Right kidney (tissue), 9 donors: ENCODE data around the gene JMJD4.

Experiments used
- DNase-seq: peaks from one replicate; pipeline ENCODE4 v3.0.0-alpha.2; 2016
- long read RNA-seq, 8 donors: transcript quantifications; one replicate each; lab custom pipeline, GENCODE V29; 2026

The JMJD4 gene
- long read RNA-seq, donor 1, partial matches to known transcripts: 0 of 7 reads
- long read RNA-seq, donor 1, other reads (novel, unspliced or antisense): 0 of 7 reads
- long read RNA-seq, donor 2, partial matches to known transcripts: 0 of 2 reads
- long read RNA-seq, donor 2, other reads (novel, unspliced or antisense): 0 of 2 reads
- long read RNA-seq, donor 3, partial matches to known transcripts: 0 of 3 reads
- long read RNA-seq, donor 3, other reads (novel, unspliced or antisense): 0 of 3 reads
- long read RNA-seq, donor 4, partial matches to known transcripts: 0 of 5 reads
- long read RNA-seq, donor 4, other reads (novel, unspliced or antisense): 0 of 5 reads
- long read RNA-seq, donor 5, transcript JMJD4-201 (6 exons, 2,595 nt): major isoform, 6 of 64 reads
- long read RNA-seq, donor 5, partial matches to known transcripts: 51 of 64 reads
- long read RNA-seq, donor 5, other reads (novel, unspliced or antisense): 6 of 64 reads
- long read RNA-seq, donor 6, partial matches to known transcripts: 0 of 1 reads
- long read RNA-seq, donor 6, other reads (novel, unspliced or antisense): 0 of 1 reads
- long read RNA-seq, donor 7, partial matches to known transcripts: 9 of 11 reads
- long read RNA-seq, donor 7, other reads (novel, unspliced or antisense): 0 of 11 reads
- long read RNA-seq, donor 8, transcript JMJD4-201 (6 exons, 2,595 nt): major isoform, 8 of 10 reads
- long read RNA-seq, donor 8, partial matches to known transcripts: 0 of 10 reads
- long read RNA-seq, donor 8, other reads (novel, unspliced or antisense): 0 of 10 reads

- DNase-seq: peak; percentile 96
Observed at GRCh38 chr1:227734856-227735538, at the start of gene JMJD4, which contains the start of gene SNAP47. Gene JMJD4, minus strand, starts transcription at chr1:227735302. Its CDS starts 29 bp downstream, at chr1:227735273. Gene SNAP47, plus strand, starts transcription at chr1:227735435. Its CDS starts 12,302 bp downstream, at chr1:227747737.

DNA sequence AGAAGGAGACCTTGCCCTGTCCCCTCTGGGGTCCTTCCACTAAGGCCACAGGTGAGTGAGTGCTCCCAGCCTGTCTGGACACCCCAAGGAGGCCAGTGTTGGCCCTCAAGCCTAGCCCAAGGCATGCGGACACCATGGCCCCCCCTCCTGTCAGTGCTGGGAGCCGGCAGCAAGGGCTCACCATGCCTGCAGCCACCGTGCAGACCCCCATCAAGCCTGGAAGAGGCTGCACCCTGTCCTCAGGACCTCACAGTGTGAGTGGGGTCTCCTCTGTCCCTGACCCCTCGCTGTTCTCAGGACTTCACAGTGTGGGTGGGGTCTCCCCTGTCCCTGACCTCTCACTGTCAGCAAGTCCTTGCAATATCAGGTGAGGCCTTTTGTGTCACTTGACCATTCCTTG, 47.1 kb upstream of the JMJD4 start:
- no peak for DNase-seq

DNA sequence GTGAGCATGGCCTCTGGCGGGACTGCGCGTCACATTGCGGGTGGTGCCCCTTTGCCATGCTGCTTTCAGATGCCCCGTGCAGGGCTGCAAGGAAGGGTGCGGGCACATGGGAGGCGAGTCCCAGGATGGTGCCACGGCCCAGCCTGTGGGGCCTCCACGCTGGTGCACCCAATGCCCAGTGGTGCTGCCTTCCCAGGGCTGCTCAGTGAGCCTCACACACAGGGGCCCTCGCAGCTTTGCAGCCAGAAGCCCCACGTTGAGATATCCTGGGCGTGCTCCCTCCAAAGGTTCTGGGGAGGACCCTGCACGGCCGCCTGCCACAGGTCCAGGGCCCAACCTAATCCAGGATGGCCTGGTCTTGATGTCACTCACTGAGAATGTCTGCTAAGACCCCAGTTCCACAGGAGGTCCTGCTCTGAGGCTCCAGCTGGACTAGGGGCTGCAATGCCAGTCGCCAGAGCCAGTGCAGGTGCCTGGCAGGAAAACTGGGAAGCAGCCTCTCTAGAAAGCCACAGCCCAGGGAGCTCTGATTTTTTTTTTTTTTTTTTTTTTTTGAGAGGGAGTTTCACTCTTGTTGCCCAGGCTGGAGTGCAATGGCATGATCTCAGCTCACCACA, 46.3 kb upstream of the JMJD4 start:
- DNase-seq: no peak

DNA sequence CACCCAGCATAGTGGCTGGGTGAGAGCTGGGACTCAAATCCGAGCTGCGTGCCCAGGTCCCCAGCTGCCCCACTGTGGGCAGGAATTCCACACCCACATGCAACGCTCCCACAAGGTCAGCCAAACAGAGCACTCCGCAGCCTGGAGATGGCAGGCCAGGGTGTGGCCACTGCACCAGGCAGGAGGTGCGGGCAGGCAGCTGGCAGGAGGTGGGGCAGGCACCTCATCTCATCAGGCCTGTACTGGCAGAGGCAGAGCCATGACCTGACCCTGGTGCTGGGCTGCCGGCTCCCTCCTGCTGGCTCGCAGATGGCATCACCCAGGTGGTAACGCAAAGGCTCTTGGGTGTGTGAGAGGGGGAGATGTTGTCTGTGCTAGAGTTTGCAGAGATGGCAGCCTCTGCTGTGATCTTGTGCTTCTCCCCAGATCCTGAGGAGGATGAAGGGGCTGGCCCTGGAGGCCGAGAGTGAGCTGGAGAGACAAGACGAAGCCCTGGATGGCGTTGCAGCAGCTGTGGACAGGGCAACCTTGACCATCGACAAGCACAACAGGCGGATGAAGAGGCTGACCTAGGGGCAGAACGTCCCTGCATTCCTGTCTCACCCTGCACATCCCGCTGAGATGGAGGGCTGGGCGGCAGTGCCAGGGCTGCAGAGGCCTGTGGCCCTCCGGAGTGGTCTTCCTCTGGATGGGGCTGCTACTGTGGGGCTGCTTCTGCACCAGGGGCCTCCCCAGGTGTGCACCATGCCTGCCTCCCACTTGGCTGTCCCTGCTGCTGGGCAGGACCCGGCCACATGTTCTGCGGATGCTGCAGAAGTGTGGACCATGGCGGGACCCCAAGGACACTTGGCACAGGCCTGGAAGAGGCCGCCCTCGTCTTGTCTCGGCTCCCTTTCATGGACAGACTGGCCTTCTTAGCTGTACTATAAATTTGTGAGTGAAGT, 45.3 kb upstream of the JMJD4 start:
- DNase-seq: no peak

DNA sequence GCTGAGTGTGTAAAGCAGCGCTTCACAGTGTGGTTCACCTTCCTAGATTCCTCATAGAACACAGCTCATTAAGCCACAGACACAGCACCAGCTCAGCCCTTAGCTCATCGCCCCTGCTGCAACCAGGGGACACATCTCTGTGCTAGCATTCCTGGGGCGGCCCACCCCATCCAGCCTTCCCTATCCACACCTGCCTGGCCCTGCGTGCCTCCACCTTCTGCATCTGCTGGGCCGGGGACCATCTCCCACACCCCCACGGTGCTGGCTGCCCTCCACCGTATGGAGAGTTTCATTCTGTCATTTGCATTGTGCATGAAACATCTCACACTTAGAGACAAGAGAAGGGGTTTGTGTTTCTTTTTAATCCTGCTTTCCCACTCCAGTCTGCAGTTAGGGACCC, 44.6 kb upstream of the JMJD4 start:
- no peak for DNase-seq

- no peak for DNase-seq
Observed at GRCh38 chr1:227779021-227779441, 43.9 kb upstream of the JMJD4 start.

- DNase-seq: no peak
Observed at GRCh38 chr1:227778401-227778947, 43.4 kb upstream of the JMJD4 start.

DNA sequence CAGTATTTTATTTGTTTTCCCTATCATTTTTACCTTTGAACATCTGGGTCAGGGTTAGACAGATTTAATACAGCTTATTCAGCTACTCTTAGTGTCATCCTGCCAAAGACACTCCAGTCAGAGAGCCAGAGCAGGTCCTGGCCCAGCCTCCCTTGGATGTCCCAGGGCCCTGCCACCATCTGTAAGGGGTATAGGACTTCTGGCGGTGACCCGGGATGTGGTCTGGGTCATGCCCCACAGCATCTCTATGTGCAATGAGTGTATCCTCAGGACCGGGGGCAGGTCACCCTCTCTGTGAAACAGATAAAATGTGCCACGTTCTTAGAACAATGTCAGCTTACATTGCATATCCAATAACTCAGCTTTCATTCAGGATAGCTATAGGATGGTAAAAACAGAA, 42.5 kb upstream of the JMJD4 start:
- DNase-seq: no peak

DNA sequence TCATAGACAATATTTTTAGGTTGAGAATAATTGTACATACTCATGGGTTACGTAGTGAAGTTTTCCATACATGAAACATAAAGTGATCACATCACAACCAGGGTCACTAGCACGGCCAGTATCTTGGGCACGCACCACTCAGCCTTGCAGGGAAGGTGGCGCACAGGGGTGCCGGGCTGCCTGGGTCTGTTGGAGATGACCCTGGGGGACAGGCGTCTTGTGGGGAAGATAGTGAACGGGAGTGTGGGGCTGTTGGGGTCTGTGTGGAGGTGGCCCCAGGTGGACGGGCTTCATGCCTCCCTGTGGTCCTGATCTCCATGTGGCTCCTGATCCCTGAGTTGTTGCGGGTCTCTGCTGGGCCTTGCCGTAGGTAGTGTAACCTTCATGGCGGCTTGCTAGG, 42.1 kb upstream of the JMJD4 start:
- no peak for DNase-seq

- no peak for DNase-seq
Observed at GRCh38 chr1:227776331-227776771, 41.2 kb upstream of the JMJD4 start.

GRCh38 chr1:227775841-227776240, 40.7 kb upstream of the JMJD4 start:
- DNase-seq: no peak

DNA sequence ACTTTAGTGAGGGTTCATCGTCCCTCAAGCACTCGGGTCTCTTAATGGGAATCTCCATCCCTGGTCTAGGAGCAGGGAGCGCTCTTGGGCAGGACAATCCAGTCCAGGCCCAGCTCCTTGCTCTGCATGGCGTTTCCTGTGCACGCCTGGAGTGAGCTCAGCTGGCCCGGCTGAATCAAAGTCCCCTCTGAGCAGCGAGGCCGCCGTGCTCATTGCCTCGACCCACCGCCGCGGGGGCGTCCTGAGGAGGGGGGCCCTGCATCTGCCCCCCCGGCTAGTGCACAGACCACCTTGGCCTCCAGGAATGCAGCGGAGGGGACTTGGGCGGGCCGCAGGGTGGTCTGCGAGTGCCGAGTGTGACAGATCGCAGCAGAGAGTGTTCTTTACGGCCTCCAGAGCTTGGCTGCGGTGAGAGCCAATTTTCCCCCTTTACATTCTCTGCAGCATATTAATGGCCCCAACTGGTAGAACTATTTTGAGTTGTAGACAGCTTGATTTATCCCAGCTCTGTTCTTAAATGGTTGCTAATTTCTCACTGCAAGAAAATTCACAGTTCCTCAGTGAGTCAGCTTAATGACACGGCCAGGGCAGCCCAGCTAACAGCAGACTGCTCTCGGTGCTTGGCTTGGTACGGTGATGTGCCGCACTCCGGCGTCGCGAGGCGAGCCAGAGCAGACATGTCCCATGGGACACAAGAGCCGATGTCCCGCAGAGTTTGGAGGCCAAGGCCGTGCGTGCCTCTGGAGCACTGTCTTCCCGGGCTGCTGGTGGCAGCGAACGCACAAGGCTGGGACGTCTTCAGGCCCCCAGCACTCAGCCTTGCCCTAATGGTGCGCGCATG, 39.9 kb upstream of the JMJD4 start:
- peak; percentile 54 for DNase-seq

DNA sequence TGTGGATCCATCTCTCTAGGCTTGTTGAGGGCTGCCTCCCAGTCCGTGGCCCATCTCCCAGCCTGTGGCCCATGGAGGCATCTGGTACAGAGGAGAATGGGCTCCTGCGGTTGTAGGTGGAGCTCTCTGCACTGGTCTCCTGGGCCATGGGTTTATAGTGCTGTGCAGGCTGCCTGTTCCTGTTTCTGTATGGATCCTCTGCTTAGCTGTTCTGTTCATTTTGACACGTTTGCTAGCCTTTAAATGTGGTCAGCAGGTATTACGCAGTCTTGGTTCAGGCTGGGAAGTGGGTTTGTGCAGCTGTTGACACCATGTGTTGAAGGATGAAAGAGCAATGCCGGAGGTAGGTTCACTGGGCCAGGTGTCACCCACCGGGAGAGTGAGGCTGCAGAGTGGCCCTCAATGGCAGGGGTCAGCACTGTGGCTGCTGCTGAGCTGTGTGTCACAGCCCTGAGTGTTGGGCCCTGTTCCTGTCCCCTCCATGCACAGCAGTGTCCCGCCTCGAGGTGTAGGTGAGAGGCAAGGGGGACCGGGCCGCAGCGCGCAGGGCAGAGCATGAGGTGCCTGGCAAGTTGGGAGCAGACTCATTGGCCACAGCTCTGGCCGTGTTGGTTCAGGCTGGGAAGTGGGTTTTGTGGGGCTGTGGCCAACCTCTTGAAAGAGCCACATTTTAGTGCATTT, 39.1 kb upstream of the JMJD4 start:
- DNase-seq: no peak

GRCh38 chr1:227773558-227773957, 38.5 kb upstream of the JMJD4 start:
- DNase-seq: no peak

DNA sequence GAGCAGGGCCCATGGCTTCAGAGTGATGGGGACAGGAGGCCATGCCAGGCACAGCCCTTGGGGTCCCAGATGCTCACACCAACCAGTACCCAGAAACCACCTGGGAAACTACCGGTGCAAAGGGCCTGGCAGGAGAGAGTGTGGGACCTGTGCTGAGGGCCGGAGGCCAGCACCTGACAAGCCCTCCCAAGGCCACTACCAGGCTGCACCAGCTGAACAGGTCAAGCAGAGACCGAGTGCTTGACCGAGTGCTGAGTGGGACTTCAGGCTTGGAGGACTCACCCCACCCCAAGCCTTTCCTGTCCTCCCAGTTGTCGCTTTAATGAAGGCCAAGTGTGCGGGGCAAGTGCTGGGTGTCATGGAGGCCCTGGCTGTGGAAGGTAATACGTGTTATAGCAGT, 36.7 kb upstream of the JMJD4 start:
- no peak for DNase-seq

- DNase-seq: no peak
Observed at GRCh38 chr1:227771326-227771725, 36.2 kb upstream of the JMJD4 start.

GRCh38 chr1:227770812-227771211, 35.7 kb upstream of the JMJD4 start:
- no peak for DNase-seq

DNA sequence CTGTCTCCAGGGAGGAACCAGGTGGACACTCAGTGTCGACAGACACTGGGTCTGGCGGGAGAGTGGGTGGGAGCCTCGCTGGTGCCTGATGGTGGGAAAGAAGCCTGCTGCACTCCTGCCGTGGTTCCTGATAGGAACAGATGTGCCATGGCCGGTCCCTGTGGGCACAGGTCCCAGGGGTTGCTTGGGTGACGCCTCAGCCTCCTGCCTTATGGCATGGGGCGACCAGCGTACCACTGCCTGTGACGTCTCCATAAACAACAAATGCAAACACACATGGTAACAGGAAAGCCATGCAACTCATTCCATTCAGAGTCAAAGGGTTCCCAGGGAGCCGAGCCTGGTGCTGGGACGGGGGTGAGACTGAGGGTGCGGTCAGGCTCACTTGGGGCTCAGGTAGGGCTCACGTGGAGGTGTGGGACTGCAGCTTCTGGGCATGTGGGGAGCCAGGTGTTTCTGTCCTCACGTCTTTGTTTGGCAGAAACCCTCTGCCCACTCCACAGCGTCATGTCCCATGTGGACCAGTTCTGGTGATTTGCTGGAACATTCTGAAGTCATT, 34.9 kb upstream of the JMJD4 start:
- no peak for DNase-seq
